ENCODE results near the gene CDC25B.
A peak's percentile ranks its signal among the peaks of the same experiment; 100 is the strongest.

CDC25B gene

DNA sequence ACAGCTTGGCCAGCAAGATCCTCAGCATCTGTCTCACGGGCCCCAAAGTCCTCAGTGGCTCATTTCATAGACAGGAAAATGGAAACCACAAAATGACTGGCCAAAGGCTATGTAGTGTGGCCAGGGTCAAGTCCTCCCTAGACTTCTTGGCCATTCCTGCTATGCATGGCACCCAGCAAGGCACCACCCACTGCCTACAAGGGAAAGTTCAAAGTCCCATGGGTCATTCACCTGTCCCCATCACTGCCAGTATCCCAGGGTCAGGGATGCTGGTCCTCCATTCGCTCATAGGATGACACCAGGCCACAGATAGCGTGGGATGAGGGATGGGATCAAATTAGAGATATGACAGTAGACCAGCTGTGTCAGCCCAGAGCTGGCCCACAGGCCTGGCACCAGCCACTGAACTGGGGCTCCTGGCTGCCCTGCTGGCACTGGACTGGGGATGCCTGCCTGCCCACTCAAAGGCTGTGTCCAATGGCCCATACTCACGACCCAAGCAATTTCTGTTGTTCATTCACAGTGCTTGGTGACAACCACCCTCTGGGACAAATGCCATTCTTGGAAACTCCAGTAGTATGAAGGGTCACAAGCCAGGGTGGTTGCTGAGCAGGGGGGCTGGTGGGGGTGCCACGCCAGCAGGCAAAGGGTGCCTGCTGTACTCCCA is 40.2 kb upstream of the CDC25B start:
- no peak overlapping the region for H3K4me3 ChIP-seq
- no peak for DNase-seq (ENCODE audit: low spot score in 2 of 2)
- H3K4me1 ChIP-seq, result no peaks in the 10 kb centered on the region
- no peaks in the 10 kb centered on the region for H3K27me3 ChIP-seq (ENCODE audit: low read depth)
- no peaks in the 10 kb centered on the region for H3K9me3 ChIP-seq
- peaks cover 22% of the 10 kb centered on the region for H3K36me3 ChIP-seq (replicated peaks)
- in situ Hi-C loops (cut with MboI; ENCODE audit: low sequenced_read_pairs), result no loop called here

DNA sequence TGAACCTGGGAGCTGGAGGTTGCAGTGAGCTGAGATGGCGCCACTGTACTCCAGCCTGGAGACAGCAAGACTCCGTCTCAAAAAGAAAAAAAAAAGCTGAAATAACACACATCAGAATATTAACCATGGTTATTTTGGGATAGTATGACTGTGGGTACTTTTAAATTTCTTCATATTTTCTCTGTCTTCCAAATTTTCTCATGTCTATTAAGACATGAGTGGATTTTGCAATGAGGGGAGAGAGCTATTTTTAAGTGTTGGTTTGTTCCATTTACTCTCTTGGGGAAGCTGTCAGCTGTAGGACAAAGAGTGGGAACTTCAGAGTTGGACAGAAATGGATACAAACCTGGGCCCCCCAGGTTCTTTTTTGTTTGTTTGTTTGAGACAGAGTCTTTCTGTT is 38.8 kb upstream of the CDC25B start:
- DNase-seq (ENCODE audit: low spot score in 2 of 2), result no peak
- Histone ChIP-seq H3K4me3 (no peak overlapping the region), H3K9me3 (no peaks in the 10 kb centered on the region), H3K36me3 (replicated peaks) (peaks cover 28% of the 10 kb centered on the region), H3K4me1 (no peaks in the 10 kb centered on the region), H3K27me3 (ENCODE audit: low read depth) (no peaks in the 10 kb centered on the region)
- in situ Hi-C loops (cut with MboI; ENCODE audit: low sequenced_read_pairs), result no loop called here

DNA sequence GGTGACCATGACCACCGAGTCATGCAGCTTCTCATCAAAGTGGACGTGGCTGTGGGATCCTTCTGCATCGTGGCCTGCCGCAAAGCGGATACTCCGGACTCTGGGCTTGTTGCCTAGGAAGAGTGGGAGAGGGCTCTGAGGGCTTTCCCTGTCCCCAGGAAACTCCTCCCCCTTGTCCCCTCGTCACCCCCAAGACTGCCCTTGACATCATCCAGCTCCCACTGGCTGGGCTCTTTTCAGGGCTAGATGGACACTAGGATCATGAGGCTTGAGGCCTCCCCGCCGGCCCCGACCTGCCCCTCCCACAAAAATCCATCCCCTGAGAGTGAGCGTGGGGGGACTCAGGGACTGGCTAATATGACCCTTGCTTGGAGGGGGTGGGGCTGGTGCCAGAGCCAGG is 37.5 kb upstream of the CDC25B start:
- Histone ChIP-seq H3K27me3 (ENCODE audit: low read depth) (no peaks in the 10 kb centered on the region), H3K9me3 (no peaks in the 10 kb centered on the region), H3K4me3 (no peak overlapping the region), H3K36me3 (replicated peaks) (peaks cover 28% of the 10 kb centered on the region), H3K4me1 (no peaks in the 10 kb centered on the region)
- in situ Hi-C loops (cut with MboI; ENCODE audit: low sequenced_read_pairs), result no loop called here
- no peak for DNase-seq (ENCODE audit: low spot score in 2 of 2)

DNA sequence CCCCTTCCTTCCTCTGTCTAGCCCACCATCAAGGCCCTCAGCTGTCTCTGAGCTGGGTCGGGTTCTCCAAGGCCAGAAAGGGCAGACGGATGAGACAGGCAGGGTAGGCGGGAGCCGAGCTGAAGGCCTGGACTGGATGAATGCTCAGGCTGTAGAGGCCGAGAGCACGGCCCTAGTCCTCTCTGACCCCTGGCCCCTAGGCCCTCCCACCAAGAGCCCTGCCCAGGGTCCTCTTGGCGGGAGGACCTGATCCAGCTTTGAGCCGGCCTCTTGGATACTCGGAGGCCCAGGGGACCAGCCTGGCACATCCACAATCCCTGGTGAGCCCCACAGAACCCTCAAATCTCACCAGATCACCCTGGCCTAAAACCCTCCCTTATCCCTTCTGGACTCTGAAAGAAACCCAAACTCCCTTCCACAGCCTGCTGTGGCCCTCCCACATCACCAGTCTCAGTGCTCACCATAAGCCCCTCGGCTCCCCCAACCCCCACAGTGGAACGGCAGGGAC is 36.7 kb upstream of the CDC25B start:
- DNase-seq (ENCODE audit: low spot score in 2 of 2), result no peak
- H3K4me1 ChIP-seq, result no peaks in the 10 kb centered on the region
- in situ Hi-C loops (cut with MboI; ENCODE audit: low sequenced_read_pairs), result no loop called here
- peaks cover 28% of the 10 kb centered on the region for H3K36me3 ChIP-seq (replicated peaks)
- H3K27me3 ChIP-seq (ENCODE audit: low read depth), result no peaks in the 10 kb centered on the region
- no peak overlapping the region for H3K4me3 ChIP-seq
- H3K9me3 ChIP-seq, result no peaks in the 10 kb centered on the region

DNA sequence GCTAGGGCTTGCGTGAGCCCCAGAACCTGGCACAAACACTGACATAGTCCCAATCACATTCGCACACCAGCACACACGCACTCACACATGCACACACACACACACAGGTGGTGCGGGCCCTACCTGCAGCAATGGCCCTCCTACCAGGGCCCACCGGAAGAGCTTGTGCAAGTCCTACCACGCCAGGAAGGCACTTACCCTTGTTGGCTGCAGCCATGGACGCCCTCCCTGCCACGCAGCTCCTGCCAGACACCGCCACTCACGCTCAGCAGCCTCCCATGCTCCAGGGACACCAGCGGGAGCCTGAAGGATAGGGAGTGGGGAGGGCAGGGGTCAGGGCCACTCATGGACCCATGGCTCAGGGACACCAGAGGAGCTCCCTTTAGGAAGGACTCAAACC is 36.2 kb upstream of the CDC25B start:
- no peaks in the 10 kb centered on the region for H3K9me3 ChIP-seq
- peaks cover 29% of the 10 kb centered on the region for H3K36me3 ChIP-seq (replicated peaks)
- DNase-seq (ENCODE audit: low spot score in 2 of 2), result no peak
- no peak overlapping the region for H3K4me3 ChIP-seq
- in situ Hi-C loops (cut with MboI; ENCODE audit: low sequenced_read_pairs), result no loop called here
- H3K4me1 ChIP-seq, result no peaks in the 10 kb centered on the region
- no peaks in the 10 kb centered on the region for H3K27me3 ChIP-seq (ENCODE audit: low read depth)

DNA sequence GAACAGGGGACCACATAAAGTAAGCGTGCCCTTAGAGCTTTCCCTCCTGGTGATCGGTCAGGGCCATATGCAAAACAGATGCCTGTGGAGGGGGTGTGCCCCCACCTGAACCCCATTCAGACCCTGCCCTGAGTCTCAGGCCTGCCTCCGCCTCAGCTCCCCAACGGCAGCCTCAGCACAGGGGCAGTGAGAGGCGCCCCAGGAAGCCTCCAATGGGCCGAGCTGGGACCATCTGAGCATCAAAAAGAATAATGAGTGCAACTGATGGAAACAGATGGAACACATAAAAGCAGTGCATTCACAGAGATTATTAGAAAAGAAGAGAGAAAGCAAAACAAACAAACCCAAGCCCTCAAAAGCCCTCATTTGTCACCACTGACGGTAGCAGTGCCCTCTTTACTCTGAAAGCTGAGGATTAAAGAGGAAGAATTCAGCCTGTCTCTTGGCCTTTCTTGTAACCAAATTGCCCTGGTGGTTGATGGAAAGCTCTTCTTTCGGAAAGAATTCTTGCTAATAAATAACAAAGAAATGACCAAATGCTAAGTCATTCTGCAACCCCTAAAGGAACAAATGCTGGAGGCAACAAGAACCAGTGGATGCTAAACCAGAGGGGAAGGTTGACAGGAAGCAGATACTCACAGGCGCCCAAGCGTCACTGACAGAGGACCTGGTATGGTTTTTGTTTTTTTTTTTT is 35.3 kb upstream of the CDC25B start:
- H3K4me1 ChIP-seq, result no peaks in the 10 kb centered on the region
- H3K36me3 ChIP-seq (replicated peaks), result peaks cover 33% of the 10 kb centered on the region
- H3K27me3 ChIP-seq (ENCODE audit: low read depth), result no peaks in the 10 kb centered on the region
- H3K9me3 ChIP-seq, result no peaks in the 10 kb centered on the region
- no peak overlapping the region for H3K4me3 ChIP-seq
- in situ Hi-C loops (cut with MboI; ENCODE audit: low sequenced_read_pairs), result no loop called here
- no peak for DNase-seq (ENCODE audit: low spot score in 2 of 2)

DNA sequence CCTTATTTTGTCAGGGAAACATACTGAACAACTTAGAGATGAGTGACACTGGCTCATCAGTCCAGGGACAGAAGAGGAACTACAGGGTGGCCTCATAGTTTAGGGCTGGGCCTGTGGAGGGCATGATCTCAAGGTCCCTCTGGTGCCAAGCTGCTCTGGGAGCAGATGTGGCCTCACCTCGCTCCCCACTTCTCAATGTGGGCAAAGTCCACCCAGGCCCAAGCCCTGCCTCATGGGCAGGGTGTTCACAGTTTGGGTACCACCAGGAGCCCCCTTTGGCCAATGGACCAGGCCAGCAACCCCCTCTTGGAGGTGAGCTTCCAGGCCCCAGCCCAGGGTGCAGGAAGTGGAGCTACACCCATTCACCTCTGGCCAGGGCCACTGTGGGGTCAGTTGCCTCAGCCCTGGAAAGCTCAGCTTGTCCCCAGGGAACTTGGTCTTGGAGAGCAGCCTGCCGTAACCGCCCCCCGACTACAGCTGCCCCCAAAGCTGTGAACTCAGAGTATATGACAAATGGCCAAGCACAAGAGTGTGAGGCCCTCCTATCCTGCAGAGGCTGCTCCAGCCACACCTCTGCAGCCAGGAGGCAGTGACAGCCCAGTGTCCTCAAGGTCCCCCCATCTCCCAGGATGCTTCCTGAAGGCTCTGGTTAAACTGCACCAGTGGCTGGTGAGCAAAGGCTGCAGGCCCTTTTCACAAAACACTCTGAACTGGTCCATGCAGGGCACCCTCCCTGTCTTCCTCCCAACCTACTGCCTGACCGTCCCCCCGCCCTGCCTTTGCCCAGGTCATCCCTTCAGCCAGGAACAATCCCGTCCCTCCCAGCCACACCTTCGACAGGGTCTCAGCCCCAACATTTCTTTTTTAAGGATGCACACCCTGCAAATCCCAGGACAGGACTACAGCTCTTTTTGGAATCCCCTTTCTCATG is 32.2 kb upstream of the CDC25B start:
- H3K36me3 ChIP-seq (replicated peaks), result peaks cover 19% of the 10 kb centered on the region
- no peak for DNase-seq (ENCODE audit: low spot score in 2 of 2)
- peaks cover 11% of the 10 kb centered on the region for H3K4me1 ChIP-seq
- no peak overlapping the region for H3K4me3 ChIP-seq
- no peaks in the 10 kb centered on the region for H3K9me3 ChIP-seq
- H3K27me3 ChIP-seq (ENCODE audit: low read depth), result no peaks in the 10 kb centered on the region
- in situ Hi-C loops (cut with MboI; ENCODE audit: low sequenced_read_pairs), result no loop called here

DNA sequence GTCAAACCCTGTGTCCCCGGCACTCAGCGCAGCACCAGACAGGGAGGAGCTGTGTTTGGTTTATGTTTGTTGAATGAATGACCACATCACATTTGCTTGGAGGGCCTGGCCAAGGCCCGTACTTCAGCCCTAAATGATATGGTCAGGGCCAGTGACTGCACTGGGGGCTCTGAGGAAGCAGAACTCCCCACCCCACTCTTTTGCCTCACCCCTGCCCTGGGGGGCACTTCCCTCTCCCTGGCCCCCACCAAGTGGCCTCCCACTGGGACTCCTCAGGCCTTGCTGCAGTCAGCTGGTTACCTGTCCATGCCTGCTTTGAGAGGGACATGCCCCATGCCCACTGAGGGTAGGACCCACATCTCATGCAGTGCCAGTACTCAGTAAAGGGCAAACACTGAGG is 31.5 kb upstream of the CDC25B start:
- Histone ChIP-seq H3K36me3 (replicated peaks) (peaks cover 16% of the 10 kb centered on the region), H3K4me3 (no peak overlapping the region)
- in situ Hi-C loops (cut with MboI; ENCODE audit: low sequenced_read_pairs), result no loop called here

DNA sequence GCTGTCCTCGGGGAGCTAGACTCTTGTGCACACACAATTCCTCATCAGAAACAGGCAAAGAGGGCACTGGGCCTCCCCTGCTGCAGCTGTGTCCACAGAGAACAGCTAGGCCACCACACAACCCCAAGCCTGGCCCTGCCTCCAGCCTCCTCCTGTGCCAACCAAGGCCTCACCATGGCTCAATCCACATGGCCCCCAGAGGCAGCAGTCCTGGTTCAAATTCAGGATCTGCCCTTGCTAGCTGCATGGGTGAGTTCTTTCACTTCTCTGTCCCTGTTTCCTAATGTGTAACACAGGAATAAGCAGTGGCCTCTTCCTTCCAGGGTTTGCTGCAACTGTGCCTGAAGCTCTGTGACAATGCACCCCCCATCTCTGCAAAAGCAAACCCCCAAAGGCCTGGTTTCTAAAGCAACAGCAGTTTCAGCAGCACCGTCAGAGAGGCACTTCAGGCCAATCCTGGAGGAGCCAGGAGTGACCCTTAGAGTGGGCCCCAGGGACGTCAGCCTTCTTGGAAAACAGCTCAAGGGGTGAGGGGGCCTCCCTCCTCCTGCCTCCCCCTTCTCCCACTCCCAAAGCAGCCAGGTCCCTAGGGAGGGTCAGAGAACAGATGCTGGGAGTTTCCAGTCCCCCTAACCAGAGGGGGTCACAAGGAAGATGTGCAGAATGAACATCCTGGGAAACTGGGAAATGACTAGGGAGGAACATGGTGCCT is 30.8 kb upstream of the CDC25B start:
- Histone ChIP-seq H3K4me1 (peaks cover 13% of the 10 kb centered on the region), H3K27me3 (ENCODE audit: low read depth) (no peaks in the 10 kb centered on the region), H3K36me3 (replicated peaks) (peaks cover 16% of the 10 kb centered on the region), H3K4me3 (no peak overlapping the region), H3K9me3 (no peaks in the 10 kb centered on the region)
- DNase-seq (ENCODE audit: low spot score in 2 of 2), result no peak
- in situ Hi-C loops (cut with MboI; ENCODE audit: low sequenced_read_pairs), result no loop called here

More for the DNA sequence above, 31.5 kb upstream of the CDC25B start:
- H3K27me3 ChIP-seq (ENCODE audit: low read depth), result no peaks in the 10 kb centered on the region
- H3K4me1 ChIP-seq, result peaks cover 13% of the 10 kb centered on the region
- DNase-seq (ENCODE audit: low spot score in 2 of 2), result no peak
- H3K9me3 ChIP-seq, result no peaks in the 10 kb centered on the region

DNA sequence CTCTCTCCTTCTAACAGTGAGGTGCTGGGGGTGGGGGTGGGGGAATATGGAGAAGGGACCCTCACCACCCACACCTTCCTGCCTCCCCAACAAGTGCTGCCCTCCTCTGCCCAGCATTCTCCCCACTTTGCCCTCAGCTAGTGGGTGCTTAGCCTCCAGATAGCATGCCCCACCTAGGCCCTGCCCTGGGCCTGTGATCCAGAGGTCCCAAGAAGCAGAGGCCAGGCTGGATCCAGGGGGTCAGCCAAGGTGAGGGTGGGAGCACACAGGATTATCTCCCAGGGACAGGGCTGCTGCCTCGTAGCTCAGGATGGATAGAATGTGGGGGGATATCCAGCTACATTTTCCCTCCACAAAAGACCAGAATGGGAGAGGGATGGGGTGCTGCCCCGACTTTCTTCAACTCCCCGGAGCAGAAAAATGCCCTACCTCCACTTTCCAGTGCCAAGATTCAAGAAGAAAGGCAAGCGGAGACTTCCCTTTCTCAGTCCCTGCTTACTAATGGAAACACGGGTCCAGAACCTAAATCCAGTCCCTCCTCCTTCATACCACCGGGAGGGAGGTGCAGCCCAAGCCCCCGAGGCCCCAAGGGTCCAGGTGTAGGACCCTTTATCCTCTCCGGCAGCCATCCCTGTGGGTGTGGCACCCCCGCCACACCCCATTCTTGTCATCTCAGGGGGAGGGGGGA is 29.5 kb upstream of the CDC25B start:
- in situ Hi-C loops (cut with MboI; ENCODE audit: low sequenced_read_pairs), result no loop called here
- Histone ChIP-seq H3K9me3 (no peaks in the 10 kb centered on the region), H3K36me3 (replicated peaks) (peaks cover 14% of the 10 kb centered on the region), H3K4me1 (peaks cover 13% of the 10 kb centered on the region), H3K4me3 (peak overlapping the region; percentile 91), H3K27me3 (ENCODE audit: low read depth) (no peaks in the 10 kb centered on the region)
- peak in 1 of 2 experiments; percentile 12 for DNase-seq (ENCODE audit: low spot score in 2 of 2)

DNA sequence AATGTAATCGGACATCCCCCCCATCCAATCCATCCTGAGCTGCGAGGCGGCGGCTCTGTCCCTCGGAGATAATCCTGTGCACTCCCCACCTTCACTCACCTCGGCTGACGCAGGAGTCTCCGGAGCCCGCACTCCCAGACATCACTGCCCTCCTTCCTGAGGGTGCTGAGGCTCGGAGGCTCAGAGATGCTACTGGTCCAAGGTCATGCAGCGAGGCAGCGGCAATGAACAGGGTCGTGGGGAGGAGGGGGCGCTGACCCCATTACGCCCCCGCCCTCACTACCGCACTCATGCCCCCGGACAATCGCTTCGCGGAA is 29.0 kb upstream of the CDC25B start:
- in situ Hi-C loops (cut with MboI; ENCODE audit: low sequenced_read_pairs), result no loop called here
- peaks cover 13% of the 10 kb centered on the region for H3K4me1 ChIP-seq
- DNase-seq (ENCODE audit: low spot score in 2 of 2), result peak in 1 of 2 experiments; percentile 55
- H3K36me3 ChIP-seq (replicated peaks), result peaks cover 10% of the 10 kb centered on the region
- no peaks in the 10 kb centered on the region for H3K27me3 ChIP-seq (ENCODE audit: low read depth)
- peak overlapping the region; percentile 91 for H3K4me3 ChIP-seq
- H3K9me3 ChIP-seq, result no peaks in the 10 kb centered on the region

DNA sequence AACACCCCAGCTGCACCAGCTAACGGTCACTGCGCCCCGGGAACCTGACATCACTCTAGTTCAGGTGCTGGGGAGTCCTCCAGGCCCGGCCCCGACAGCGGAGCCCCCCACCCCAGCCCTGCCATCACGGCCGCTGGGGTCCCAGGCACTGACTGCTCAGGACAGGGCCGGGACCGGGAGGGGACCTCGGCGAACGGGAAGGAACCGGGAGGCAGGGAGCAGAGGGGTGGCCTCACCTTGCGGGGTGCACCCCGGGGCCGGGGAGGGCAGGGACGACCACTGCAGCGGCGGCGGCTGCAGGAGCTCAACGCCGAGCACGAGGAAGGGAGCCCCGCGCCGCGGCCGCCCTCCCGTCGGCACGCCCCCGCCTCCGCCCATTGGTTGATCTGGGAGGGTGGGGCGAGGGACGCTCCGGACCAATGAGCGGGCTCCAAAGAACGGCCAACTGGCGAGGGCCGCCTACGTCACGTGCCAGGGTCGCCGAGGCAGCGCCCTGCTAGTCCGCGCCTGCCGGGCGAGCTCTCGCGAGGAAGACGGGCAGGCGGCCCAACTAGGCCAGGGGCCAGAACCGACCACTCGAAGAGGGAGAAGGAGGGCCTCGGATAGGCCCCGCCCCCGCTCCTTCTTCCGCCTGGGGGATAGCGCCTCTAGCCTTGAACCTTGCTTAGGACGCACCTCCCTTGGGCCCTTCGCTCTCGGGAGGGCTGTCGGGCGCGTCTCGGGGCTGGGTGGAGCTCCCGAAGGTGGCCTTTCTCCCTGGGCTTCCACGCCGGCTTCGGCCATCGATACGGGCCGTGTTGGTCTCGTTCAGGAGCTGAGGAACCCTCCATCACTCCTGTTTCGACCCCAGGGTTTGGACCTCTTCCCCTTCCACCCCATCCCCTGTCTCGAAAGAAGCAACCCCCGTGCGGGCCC is 28.4 kb upstream of the CDC25B start, which contains the start of gene ADISSP:
Gene ADISSP (minus strand): TSS at position 327 of the 915 bp plus-strand sequence. CDS start 7,653 bp downstream, outside the sequence.
- DNase-seq (ENCODE audit: low spot score in 2 of 2), result peak; percentile 98 to 99
- peaks cover 13% of the 10 kb centered on the region for H3K4me1 ChIP-seq
- no peaks in the 10 kb centered on the region for H3K9me3 ChIP-seq
- peaks cover 10% of the 10 kb centered on the region for H3K36me3 ChIP-seq (replicated peaks)
- in situ Hi-C loops (cut with MboI; ENCODE audit: low sequenced_read_pairs), result no loop called here
- peak within 1 kb of the TSS; percentile 91 for H3K4me3 ChIP-seq
- no peaks in the 10 kb centered on the region for H3K27me3 ChIP-seq (ENCODE audit: low read depth)
